H9 (cell line): ENCODE data around the gene USE1. TPM values are rescaled to one million over a fixed set of nuclear protein-coding genes. Genes with fewer than 3 reads are reported as not detected.
A peak's percentile ranks its signal among the peaks of the same experiment; 100 is the strongest.

Experiments used
- DNase-seq: peaks from one replicate; pipeline ENCODE4 v3.0.0-alpha.2; 2017
- H2AFZ ChIP-seq: one replicate; pipeline ENCODE4 v1.6.1; 2013; ENCODE audit warnings: mild to moderate bottlenecking, low read length, control low read depth, moderate library complexity
- H2AK5ac ChIP-seq: 2 replicates; pipeline ENCODE4 v1.6.1; 2013; ENCODE audit warnings: low read length, control low read depth, mixed read lengths; ENCODE audit not compliant: insufficient read length
- H2BK120ac ChIP-seq: one replicate; pipeline ENCODE4 v1.6.1; 2013; ENCODE audit warnings: low read depth, mild to moderate bottlenecking, low read length, control low read depth, inconsistent platforms; ENCODE audit not compliant: poor library complexity, severe bottlenecking
- H2BK12ac ChIP-seq: 2 replicates; pipeline ENCODE4 v1.6.1; 2013; ENCODE audit warnings: low read length, control low read depth, mixed read lengths, low read depth; ENCODE audit not compliant: insufficient read length
- H2BK15ac ChIP-seq: 2 replicates; pipeline ENCODE4 v1.6.1; 2013; ENCODE audit warnings: low read depth, low read length, control low read depth
- H2BK20ac ChIP-seq: one replicate; pipeline ENCODE4 v1.6.1; 2013; ENCODE audit warnings: low read depth, mild to moderate bottlenecking, low read length, control low read depth, inconsistent platforms; ENCODE audit not compliant: poor library complexity, severe bottlenecking
- H2BK5ac ChIP-seq: 2 replicates; pipeline ENCODE4 v1.6.1; 2013; ENCODE audit warnings: low read length, control low read depth, mixed read lengths; ENCODE audit not compliant: insufficient read length
- H3K14ac ChIP-seq: 2 replicates; pipeline ENCODE4 v1.6.1; 2013; ENCODE audit warnings: low read length, control low read depth; ENCODE audit not compliant: insufficient read depth
- H3K18ac ChIP-seq: 2 replicates; pipeline ENCODE4 v1.6.1; 2013; ENCODE audit warnings: low read depth, mild to moderate bottlenecking, mixed read lengths, low read length, control low read depth; ENCODE audit not compliant: insufficient read length
- H3K23ac ChIP-seq: 2 replicates; pipeline ENCODE4 v1.6.1; 2013; ENCODE audit warnings: low read length, control low read depth, mixed read lengths, low read depth; ENCODE audit not compliant: insufficient read length
- H3K23me2 ChIP-seq: 2 replicates; pipeline ENCODE4 v1.6.1; 2013; ENCODE audit warnings: low read depth, mild to moderate bottlenecking, mixed read lengths, low read length, control low read depth; ENCODE audit not compliant: insufficient read length, poor library complexity, severe bottlenecking
- H3K27ac ChIP-seq: 2 replicates; pipeline ENCODE4 v1.5.1; 2013; ENCODE audit warnings: low read length, control low read depth, mixed read lengths, low read depth; ENCODE audit not compliant: insufficient read length
- H3K27me3 ChIP-seq: 2 replicates; pipeline ENCODE4 v1.6.1; 2013; ENCODE audit warnings: low read length, control low read depth, inconsistent platforms; ENCODE audit not compliant: insufficient read depth
- H3K4ac ChIP-seq: 2 replicates; pipeline ENCODE4 v1.6.1; 2013; ENCODE audit warnings: low read depth, mild to moderate bottlenecking, control low read depth, inconsistent platforms, low read length, moderate library complexity
- H3K4me1 ChIP-seq: 2 replicates; pipeline ENCODE4 v1.6.1; 2013; ENCODE audit warnings: low read length, control low read depth, inconsistent platforms; ENCODE audit not compliant: insufficient read depth
- H3K4me2 ChIP-seq: 2 replicates; pipeline ENCODE4 v1.6.1; 2013; ENCODE audit warnings: low read length, control low read depth, mixed read lengths; ENCODE audit not compliant: insufficient read length, insufficient read depth
- H3K56ac ChIP-seq: 2 replicates; pipeline ENCODE4 v1.6.1; 2013; ENCODE audit warnings: low read depth, mild to moderate bottlenecking, mixed read lengths, low read length, control low read depth; ENCODE audit not compliant: insufficient read length
- H3K79me1 ChIP-seq: 2 replicates; pipeline ENCODE4 v1.6.1; 2013; ENCODE audit warnings: low read depth, mild to moderate bottlenecking, moderate library complexity, low read length, control low read depth, inconsistent platforms; ENCODE audit not compliant: insufficient read depth, poor library complexity, severe bottlenecking
- H3K79me2 ChIP-seq: 2 replicates; pipeline ENCODE4 v1.6.1; 2013; ENCODE audit warnings: low read length, control low read depth, inconsistent platforms; ENCODE audit not compliant: insufficient read depth
- H3K9ac ChIP-seq: 2 replicates; pipeline ENCODE4 v1.6.1; 2013; ENCODE audit warnings: low read length, control low read depth, mixed read lengths; ENCODE audit not compliant: insufficient read length; ENCODE audit errors: extremely low read depth
- H3K9me3 ChIP-seq: one replicate; pipeline ENCODE4 v1.6.1; 2013; ENCODE audit warnings: low read depth, low read length, inconsistent platforms; ENCODE audit not compliant: control insufficient read depth
- H3T11ph ChIP-seq: one replicate; pipeline ENCODE4 v1.6.1; 2013; ENCODE audit warnings: mild to moderate bottlenecking, low read length, control low read depth, inconsistent platforms
- H4K20me1 ChIP-seq: one replicate; pipeline ENCODE4 v1.6.1; 2013; ENCODE audit not compliant: control insufficient read depth, insufficient read length, insufficient read depth
- H4K5ac ChIP-seq: 2 replicates; pipeline ENCODE4 v1.6.1; 2013; ENCODE audit warnings: low read depth, mild to moderate bottlenecking, mixed read lengths, low read length, control low read depth; ENCODE audit not compliant: insufficient read length
- H4K8ac ChIP-seq: replicated peaks from 2 replicates; pipeline ENCODE4 v1.6.1; 2013; ENCODE audit warnings: low read length, control low read depth, mixed read lengths, low read depth; ENCODE audit not compliant: insufficient read length
- H4K91ac ChIP-seq: 2 replicates; pipeline ENCODE4 v1.6.1; 2013; ENCODE audit warnings: low read depth, mild to moderate bottlenecking, moderate library complexity, mixed read lengths, low read length, control low read depth; ENCODE audit not compliant: insufficient read length
- H3K27ac Mint-ChIP-seq, 3 experiments: 2 replicates in 2 of 3; 3 replicates in 1 of 3; pipeline ENCODE4 v1.8.0; 2020 to 2021; ENCODE audit warnings: mixed read lengths in 3 of 3, mild to moderate bottlenecking in 1 of 3, moderate library complexity in 1 of 3
- H3K27me3 Mint-ChIP-seq: 2 replicates; pipeline ENCODE4 v1.8.0; 2021; ENCODE audit warnings: low read depth, mild to moderate bottlenecking, moderate library complexity, mixed read lengths
- H3K36me3 Mint-ChIP-seq, 3 experiments: 2 replicates in 2 of 3; 3 replicates in 1 of 3; pipeline ENCODE4 v1.8.0; 2020 to 2021; ENCODE audit warnings: low read depth in 3 of 3, mixed read lengths in 3 of 3; ENCODE audit not compliant: insufficient read depth in 1 of 3
- H3K4me1 Mint-ChIP-seq, 2 experiments: 2 replicates each; pipeline ENCODE4 v1.8.0; 2020; ENCODE audit warnings: mixed read lengths in 2 of 2
- H3K4me3 Mint-ChIP-seq, 2 experiments: 2 replicates in 1 of 2; 3 replicates in 1 of 2; pipeline ENCODE4 v1.8.0; 2020 to 2021; ENCODE audit warnings: mild to moderate bottlenecking in 2 of 2, mixed read lengths in 2 of 2, moderate library complexity in 1 of 2
- H3K9me3 Mint-ChIP-seq, 2 experiments: 2 replicates in 1 of 2; 3 replicates in 1 of 2; pipeline ENCODE4 v1.8.0; 2020; ENCODE audit warnings: mild to moderate bottlenecking in 2 of 2, mixed read lengths in 2 of 2, moderate library complexity in 1 of 2
- WGBS: extraction: QIAGEN DNeasy Blood & Tissue Kit; methylation state at CpG from one replicate; pipeline ENCODE4 v1.1.7; 2013; ENCODE audit warnings: missing lambda C conversion rate, low lambda C conversion rate, mixed read lengths; ENCODE audit not compliant: insufficient read length; ENCODE audit errors: extremely low coverage; 5-methylcytosine and 5-hydroxymethylcytosine counted together
- total RNA-seq: library from RNA; stranded (reverse); gene quantifications from 2 replicates; pipeline ENCODE4 v1.2.1, GENCODE V29; 2021
- TF ChIP-seq, protein P1 (sequence below): fragments of 200-600 bp; sonication (generic); conservative IDR thresholded peaks from 3 replicates; pipeline ENCODE4 v1.8.0; 2021; ENCODE audit warnings: antibody characterized with exemption, mild to moderate bottlenecking

USE1 gene
- total RNA-seq, 1 experiment from 2014 or later: 16.2 TPM

DNA sequence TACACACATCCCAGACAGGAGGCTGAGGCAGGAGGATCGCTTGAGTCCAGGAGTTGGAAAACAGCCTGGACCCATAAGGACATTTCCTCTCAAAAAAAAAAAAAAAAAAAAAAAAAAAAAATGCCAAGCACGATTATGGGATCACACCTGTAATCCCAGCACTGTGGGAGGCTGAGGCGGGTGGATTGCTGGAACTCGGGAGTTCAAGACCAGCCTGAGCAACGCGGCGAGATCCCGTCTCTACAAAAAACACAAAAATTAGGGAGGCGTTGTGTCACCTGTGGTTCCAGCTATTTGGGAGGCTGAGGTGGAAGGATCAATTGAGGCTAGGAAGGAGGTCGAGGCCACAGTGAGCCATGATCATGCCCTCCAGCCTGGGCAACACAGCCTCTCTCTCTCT, 9.9 kb downstream of the USE1 start:
- Mint-ChIP-seq H3K27me3 (no peaks in the 10 kb centered on the region), H3K4me3 (peak overlapping the region; percentile 24 to 60; a peak in 1 of 5 replicates), H3K9me3 (no peaks in the 10 kb centered on the region), H3K27ac (no peak overlapping the region), H3K36me3 (peaks cover 0 to 7% (median 4%) of the 10 kb centered on the region in 3 experiments; a peak in 3 of 7 replicates), H3K4me1 (peaks cover 8 to 21% of the 10 kb centered on the region in 2 experiments)
- Histone ChIP-seq H3K4me1 (no peaks in the 10 kb centered on the region; the same call in 1 of the 2 replicates), H3K23ac (no peak overlapping the region), H3K27ac (no peak overlapping the region), H2BK15ac (no peak overlapping the region), H3K9ac (no peak overlapping the region), H3K56ac (no peak overlapping the region), H2BK12ac (no peak overlapping the region), H2AK5ac (no peak overlapping the region), H4K91ac (no peak overlapping the region), H3K4ac (no peak overlapping the region), H4K8ac (no peak overlapping the region), H3K4me2 (no peak overlapping the region), H2AFZ (no peak overlapping the region), H4K5ac (no peak overlapping the region), H3K9me3 (no peaks in the 10 kb centered on the region), H2BK20ac (no peak overlapping the region), H3K79me1 (no peaks in the 10 kb centered on the region), H3K14ac (no peak overlapping the region), H3K79me2 (no peaks in the 10 kb centered on the region), H3K23me2 (peaks cover 5% of the 10 kb centered on the region), H2BK5ac (no peak overlapping the region), H3T11ph (no peak overlapping the region), H3K18ac (no peak overlapping the region), H4K20me1 (no peaks in the 10 kb centered on the region), H3K27me3 (no peaks in the 10 kb centered on the region), H2BK120ac (no peak overlapping the region)
- no CpG with 5 or more reads among the region's 10 CpGs for WGBS
- TF ChIP-seq, protein P1, sequence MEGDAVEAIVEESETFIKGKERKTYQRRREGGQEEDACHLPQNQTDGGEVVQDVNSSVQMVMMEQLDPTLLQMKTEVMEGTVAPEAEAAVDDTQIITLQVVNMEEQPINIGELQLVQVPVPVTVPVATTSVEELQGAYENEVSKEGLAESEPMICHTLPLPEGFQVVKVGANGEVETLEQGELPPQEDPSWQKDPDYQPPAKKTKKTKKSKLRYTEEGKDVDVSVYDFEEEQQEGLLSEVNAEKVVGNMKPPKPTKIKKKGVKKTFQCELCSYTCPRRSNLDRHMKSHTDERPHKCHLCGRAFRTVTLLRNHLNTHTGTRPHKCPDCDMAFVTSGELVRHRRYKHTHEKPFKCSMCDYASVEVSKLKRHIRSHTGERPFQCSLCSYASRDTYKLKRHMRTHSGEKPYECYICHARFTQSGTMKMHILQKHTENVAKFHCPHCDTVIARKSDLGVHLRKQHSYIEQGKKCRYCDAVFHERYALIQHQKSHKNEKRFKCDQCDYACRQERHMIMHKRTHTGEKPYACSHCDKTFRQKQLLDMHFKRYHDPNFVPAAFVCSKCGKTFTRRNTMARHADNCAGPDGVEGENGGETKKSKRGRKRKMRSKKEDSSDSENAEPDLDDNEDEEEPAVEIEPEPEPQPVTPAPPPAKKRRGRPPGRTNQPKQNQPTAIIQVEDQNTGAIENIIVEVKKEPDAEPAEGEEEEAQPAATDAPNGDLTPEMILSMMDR: no peak
- DNase-seq: no peak
